ENCODE data around the gene STRBP. TPM values are rescaled to one million over a fixed set of nuclear protein-coding genes. Genes with fewer than 3 reads are reported as not detected.
"Not testable (repeated sequence)": the region's sequence is repeated elsewhere in the genome, so short reads cannot be mapped to it uniquely, and the experiment has no call there.

STRBP gene
- total and polyA plus RNA-seq, 9 donors = 4.9 to 18.8 (median 11.2) TPM

GRCh38 chr9:123276551-123276950 lies 8.2 kb upstream of the STRBP start:
- H3K27ac ChIP-seq = no peak overlapping the region
- no peak for DNase-seq
- H3K4me1 ChIP-seq (ENCODE audit: insufficient read depth) = no peaks in the 10 kb centered on the region
- no peak overlapping the region for H3K4me3 ChIP-seq
- H3K27me3 ChIP-seq = no peaks in the 10 kb centered on the region
- no peaks in the 10 kb centered on the region for H3K9me3 ChIP-seq
- intact Hi-C loops (cut with DNase I) = no loop called here
- H3K36me3 ChIP-seq = no peaks in the 10 kb centered on the region
- TF ChIP-seq CTCF (IDR thresholded peaks at IDR 0.05) (no peak), EP300 (IDR thresholded peaks at IDR 0.05) (no peak), POLR2A (IDR thresholded peaks at IDR 0.05) (no peak)

- H3K4me1 ChIP-seq (ENCODE audit: insufficient read depth); DNase-seq; H3K4me3 ChIP-seq; H3K27me3 ChIP-seq; H3K9me3 ChIP-seq; H3K27ac ChIP-seq; H3K36me3 ChIP-seq; intact Hi-C loops (cut with DNase I): not testable (repeated sequence)
- 85 to 91% (median 90%) methylated on average over 6 of the region's 6 CpGs for WGBS, 3 donors
These were observed 2.7 kb upstream of the STRBP start for GRCh38 chr9:123271133-123271532.

DNA sequence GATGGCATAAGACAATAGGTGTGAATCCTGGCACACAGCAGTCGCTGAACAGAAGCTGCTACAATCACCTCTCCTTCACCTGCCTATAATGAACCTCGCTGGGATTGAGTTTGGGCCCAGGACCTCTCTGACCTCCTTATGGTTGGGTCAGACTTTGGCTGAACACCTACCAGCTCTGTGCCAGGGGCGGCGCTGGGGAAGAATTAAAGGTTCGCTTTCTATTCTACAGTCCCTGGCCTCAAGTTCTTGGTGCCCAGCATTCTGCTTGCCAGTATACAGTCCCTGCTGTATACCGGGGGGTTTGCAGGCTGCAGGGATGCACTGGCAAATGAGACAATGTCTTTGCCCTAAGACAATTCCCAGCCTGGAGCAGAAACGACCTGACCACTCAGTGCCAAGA lies 895 bp upstream of the STRBP start:
- Histone ChIP-seq H3K27ac (no peak overlapping the region), H3K4me3 (peak overlapping the region; percentile 81), H3K4me1 (ENCODE audit: insufficient read depth) (peaks cover 5% of the 10 kb centered on the region), H3K36me3 (no peaks in the 10 kb centered on the region), H3K27me3 (no peaks in the 10 kb centered on the region), H3K9me3 (no peaks in the 10 kb centered on the region)
- peak in 1 of 5 donors; percentile 16 for DNase-seq
- WGBS, 3 donors = 52 to 60% (median 56%) methylated on average over 7 of the region's 7 CpGs
- TF ChIP-seq EP300 (IDR thresholded peaks at IDR 0.05) (no peak), POLR2A (IDR thresholded peaks at IDR 0.05) (no peak), CTCF (IDR thresholded peaks at IDR 0.05) (no peak)
- intact Hi-C loops (cut with DNase I) = no loop called here

DNA sequence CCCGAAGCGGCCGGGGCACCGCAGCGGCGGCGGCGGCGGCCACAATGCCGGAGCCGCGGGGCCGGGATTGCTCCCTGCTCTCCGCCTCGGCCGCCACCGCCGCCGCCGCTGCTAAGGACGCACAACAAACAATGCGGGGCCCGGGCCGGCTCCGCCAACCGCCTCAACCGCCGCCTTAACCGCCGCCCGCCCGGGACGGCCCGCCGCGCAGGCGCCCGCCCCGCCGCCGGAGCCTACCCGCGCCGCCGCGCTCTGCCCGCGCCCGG lies 254 bp downstream of the STRBP start:
- TF ChIP-seq POLR2A (IDR thresholded peaks at IDR 0.05) (no peak), CTCF (IDR thresholded peaks at IDR 0.05) (no peak), EP300 (IDR thresholded peaks at IDR 0.05) (no peak)
- intact Hi-C loops (cut with DNase I) = no loop called here
- Histone ChIP-seq H3K27ac (no peak overlapping the region), H3K36me3 (no peaks in the 10 kb centered on the region), H3K9me3 (no peaks in the 10 kb centered on the region), H3K4me1 (ENCODE audit: insufficient read depth) (peaks cover 5% of the 10 kb centered on the region), H3K4me3 (peak overlapping the region; percentile 81), H3K27me3 (no peaks in the 10 kb centered on the region)
- DNase-seq = no peak
- WGBS, 3 donors = 0 to 4% (median 0%) methylated on average over 5 to 49 of the region's 49 CpGs

- TF ChIP-seq CTCF (IDR thresholded peaks at IDR 0.05) (no peak), POLR2A (IDR thresholded peaks at IDR 0.05) (no peak), EP300 (IDR thresholded peaks at IDR 0.05) (no peak)
- H3K9me3 ChIP-seq = no peaks in the 10 kb centered on the region
- no peaks in the 10 kb centered on the region for H3K27me3 ChIP-seq
- peaks cover 5% of the 10 kb centered on the region for H3K4me1 ChIP-seq (ENCODE audit: insufficient read depth)
- intact Hi-C loops (cut with DNase I) = no loop called here
- 5 to 7% (median 7%) methylated on average over 29 to 34 of the region's 34 CpGs for WGBS, 3 donors
- peak overlapping the region; percentile 81 for H3K4me3 ChIP-seq
- H3K27ac ChIP-seq = no peak overlapping the region
- H3K36me3 ChIP-seq = no peaks in the 10 kb centered on the region
- DNase-seq = peak; percentile 10 to 36 (median 25)
These were observed 746 bp downstream of the STRBP start for GRCh38 chr9:123267481-123268198.
